HG02642 (cell line): ENCODE data around the gene CD248.
A peak's percentile ranks its signal among the peaks of the same experiment; 100 is the strongest.

Experiments
- ATAC-seq: cut with Tn5 transposase; IDR thresholded peaks from one replicate; pipeline ENCODE4 v1.9.1; 2021; ENCODE audit warnings: mild to moderate bottlenecking; ENCODE audit not compliant: unreplicated experiment, poor library complexity

Gene CD248

DNA sequence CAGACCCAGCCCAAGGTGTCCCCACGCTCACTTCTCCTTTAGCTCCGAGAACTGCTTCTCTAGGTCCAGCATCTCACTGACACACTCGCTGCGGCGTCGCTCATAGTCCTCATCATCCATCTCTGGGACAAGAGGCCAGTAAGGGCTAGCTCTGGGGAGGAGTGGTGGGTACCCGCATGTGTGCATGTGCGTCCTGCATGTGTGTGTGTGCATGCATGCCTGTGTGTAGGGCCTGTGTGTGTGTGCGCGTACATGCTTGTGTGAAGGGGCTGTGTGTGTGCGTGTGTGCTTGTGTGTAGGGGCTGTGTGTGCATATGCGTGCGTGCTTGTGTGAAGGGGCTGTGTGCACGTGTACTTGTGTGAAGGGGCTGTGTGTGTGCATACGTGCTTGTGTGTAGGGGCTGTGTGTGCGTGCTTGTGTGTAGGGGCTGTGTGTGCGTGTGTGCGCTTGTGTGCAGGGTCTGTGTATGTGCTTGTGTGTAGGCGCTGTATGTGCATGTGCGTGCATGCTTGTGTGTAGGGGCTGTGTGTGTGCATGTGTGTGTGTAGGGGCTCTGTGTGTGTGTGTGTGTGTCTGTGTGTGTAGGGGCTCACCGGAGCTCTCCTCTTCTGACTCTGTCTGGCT, 24.8 kb upstream of the CD248 start:
- no peak for ATAC-seq

DNA sequence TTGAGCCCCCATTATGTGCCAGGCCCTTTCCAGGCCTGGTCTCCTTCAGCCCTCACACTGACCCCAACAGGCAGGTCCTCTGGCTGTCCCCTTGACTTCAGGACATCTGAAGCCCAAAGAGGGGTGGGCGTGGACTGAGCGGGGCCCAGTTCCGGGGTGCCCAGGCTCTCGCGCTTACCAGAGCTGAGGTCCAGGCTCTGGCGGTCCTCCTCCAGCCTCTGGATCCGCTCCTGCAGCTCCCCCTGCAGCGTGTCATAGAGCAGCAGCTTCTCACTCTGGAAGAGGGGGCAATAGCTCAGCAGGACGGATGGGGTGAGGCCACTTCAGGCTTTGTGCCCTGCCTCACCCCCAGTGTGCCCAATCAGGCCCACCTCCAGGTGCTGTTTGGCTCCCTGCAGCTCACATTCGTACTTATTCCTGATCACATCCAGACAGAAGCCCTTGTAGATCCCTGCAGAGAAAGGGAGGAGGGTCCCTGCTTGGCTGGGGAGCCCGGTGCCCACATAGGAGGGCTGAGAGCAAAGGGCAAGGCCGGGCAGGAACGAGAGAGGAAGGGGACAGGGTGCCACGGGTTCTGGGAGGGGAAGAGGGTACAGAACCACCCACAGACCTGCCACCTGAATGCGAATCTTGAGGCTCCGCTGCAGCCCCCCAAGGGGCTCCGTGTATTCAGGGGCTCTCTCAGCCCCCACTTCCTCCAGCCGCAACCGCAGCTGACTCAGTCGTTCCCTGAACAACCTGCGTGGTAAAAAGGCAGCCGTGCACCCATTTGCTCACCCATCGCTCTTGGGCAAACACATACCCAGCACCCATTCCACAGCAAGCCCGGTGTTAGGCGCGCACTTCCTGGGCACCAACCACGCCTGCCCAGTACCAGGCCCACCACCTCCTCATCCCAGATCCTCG, 24.0 kb upstream of the CD248 start:
- no peak for ATAC-seq

DNA sequence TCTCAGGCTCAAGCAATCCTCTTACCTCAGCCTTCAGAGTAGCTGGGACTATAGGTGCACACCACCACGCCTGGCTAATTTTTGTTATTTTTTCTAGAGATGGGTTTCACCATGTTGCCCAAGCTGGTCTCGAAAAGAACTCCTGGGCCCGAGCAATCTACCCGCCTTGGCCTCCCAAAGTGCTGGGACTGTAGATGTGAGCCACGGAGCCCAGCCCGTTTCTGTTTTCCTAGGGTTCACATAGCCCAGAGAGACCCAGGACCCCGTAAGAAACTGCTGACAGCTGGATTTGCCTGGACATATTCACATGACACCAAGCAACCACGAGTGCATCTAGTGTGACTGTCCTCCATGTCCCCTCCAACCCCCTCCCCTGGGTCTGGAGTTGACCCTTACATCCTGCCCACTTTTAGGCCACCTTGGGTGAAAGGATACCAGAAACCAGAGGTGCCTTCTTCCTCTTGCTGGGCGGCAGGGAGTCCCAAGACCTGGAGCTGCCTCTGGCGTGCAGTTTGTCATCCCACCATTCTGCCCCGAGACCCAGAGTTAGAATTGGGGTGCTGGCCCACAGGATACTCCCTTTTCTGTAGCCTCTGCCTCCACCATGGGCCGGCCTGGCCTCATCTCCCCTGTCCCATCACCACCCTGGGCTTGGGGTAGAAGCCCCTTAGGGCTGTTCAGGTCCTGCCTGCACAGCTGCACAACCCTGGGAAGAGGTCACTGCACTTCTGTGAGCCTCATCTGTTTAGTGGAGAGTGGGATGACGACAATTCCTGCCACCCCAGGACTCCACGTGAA, 23.0 kb upstream of the CD248 start:
- ATAC-seq = no peak

DNA sequence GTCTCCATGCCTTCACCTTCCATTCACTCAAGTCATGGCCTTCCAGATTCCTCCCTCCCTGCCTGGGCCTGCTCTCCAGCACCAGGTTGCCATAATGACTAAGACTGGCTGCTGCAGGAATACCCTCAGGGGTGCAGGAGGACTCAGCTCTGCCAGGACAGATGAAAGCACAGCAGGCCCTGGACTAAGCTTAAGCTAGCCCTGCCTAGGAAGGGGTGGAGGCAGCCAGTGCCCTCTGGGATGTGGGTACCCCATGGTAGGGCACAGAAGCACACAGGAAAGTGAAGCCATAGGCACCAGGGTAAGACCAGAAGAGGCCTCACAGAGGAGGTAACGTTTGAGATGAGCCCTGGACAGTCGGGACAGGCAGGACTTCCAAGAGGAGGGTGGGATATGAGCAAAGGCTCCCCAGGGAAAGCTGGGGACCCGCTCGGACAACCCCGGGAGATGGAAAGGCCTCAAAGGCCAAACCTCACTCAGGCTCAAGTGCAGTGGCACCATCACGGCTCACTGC, 22.4 kb upstream of the CD248 start:
- no peak for ATAC-seq

DNA sequence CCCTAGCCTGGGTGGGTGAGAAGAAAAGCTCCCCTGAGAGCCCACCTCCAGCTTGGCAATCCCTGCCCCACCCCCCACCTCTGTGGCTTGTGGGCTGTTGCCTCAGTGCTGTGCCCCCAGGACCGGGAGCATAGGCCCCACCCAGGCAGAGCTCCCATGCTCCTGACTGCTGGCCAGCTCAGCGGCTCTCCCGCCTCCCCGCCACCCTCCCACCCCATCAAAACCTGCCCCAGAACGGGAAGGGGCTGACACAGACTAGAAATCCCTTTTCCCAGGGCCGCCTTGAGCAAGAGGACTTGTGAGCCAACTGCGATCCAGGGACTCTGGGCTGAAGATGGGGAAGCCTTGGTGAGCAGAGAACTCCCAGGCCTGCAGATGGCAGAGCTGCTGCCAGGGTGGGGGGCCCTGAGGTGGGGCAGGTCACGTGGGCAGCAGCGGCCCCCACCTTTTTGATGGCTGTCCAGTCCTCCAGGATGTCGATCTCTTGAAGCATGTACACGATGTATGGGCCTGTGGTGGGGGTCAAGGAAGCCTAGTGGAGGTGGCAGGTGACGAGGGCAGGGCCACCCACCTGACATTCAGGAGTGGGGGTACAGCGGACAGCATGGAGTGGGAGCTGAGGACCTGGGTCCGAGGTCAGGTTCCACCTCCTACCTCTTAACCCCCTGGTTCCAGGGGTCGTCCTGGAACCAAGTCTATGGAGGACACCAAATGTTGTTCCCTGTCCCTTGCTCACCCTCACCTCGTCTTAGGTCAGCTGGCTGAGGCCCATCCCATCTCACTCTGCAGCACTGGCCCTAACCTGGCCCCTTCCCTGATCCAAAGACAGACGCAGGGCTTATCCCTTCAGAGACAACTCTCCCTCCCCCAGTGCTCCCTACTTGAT, 21.7 kb upstream of the CD248 start:
- no peak for ATAC-seq

DNA sequence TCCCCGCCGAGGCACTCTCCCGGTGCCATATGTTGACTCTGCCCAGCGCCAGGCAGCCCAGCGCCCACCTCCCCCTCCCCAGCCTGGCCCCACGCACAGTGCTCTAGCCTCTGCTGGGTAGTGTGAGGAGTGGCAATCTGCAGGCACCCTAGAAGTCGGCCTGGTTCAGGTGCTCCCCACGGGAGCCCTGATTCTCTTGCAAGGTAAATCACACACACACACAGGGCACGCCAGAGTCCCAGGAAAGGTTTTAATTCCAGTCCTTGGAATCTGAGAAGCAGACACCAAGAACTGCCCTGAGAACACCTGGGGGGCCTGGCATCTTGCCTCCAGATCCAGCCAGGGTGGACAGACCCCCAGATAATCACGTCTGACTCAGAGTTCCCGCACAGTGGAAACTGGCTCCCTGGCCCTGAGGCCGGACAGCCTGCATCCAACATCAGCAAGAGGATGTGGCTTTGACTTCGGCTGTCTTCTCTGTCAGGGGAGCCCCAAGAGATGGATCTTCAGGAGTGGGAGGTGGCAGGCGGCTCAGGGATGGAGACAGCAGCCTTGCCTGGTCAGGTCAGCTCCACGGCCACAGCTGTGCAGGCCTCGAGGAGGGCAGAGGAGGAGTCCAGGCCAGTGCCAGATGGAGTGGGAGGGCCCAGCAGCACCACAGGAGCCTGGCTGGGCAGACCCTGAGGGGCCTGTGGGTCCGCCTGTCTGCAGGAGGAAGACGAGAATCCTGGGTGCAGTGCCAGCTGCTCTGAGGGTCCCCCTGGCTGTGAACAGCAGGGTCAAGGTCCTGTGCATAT, 20.5 kb upstream of the CD248 start:
- ATAC-seq = no peak

DNA sequence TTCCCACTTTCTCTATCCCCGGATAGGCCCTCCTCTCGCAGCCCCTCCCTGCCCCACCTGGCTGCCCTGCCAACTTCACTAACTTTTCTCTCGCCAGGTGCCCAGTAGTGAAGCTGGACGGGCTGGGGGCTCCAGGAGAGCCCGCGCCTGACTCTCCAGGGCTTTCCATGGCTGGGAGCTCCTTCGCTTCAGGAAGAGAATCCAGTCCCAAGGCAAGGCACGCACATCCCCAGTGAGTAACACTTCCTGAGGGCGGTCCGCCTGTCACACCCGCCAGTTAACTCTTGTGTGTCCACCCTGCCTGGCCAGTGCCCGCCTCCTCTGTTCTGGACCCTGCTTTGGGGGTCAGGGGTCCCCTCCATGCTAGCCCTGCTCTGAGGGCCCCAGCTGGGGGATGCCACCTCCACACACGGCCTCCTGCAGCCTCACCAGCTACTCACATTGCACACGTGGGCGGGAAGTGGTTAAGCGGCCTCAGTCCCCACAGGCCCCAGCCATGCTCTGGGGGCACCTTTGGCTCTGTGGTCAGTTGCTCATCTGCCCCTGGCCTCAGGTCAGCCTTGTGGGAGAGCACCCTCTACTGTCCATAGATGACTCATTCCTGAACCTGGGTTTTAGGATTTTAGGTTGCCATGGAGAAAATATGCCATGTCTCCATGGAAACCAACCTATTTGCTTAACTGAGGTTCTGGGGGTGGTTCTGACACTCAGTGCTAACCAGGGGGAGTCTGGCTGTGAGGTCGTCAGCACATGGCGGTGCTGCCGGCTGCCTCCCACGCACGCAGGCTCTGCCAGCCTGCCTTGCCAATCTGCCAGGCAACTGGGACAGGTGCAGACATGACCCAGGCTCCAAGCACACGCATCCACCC, 19.6 kb upstream of the CD248 start, which contains the start of gene RIN1:
Gene RIN1, minus strand, starts transcription at position 201 of the 869 bp plus-strand sequence. Its CDS starts 32 bp downstream, at position 169.
- ATAC-seq = peak; percentile 49

DNA sequence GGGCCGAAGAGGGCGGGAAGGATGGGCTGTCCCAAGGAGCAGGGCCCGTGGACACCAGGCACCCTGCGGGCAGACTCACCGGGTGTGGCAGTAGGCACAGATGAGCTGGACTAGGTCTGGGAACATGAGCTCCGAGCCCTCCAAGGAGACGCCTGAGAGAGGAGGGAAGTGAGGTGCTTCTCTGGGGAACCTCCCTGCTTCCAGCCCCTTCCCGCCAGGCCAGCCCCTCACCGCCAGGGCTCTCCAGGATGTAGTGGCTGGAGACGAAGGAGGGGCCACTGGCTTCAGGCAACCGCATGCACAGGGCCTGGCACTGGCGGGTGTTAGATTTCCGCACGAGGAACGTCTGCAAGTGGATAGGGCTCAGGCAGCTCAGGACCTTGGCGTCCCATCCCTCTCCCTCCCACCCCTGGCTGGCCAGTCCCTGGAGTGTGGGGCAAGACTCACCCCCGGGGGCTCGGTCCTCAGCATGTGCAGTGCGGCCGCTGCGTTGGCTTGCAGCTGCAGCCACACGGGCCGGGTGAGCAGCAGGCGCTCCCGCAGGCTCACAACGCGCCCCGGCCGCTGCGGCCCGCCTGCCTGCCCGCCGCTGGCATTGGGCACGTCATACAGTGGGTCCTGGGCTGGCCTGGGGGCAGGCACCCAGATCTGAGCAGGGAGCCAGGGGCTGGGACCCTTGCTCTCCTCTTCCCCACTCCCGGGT, 18.8 kb upstream of the CD248 start:
- no peak for ATAC-seq

DNA sequence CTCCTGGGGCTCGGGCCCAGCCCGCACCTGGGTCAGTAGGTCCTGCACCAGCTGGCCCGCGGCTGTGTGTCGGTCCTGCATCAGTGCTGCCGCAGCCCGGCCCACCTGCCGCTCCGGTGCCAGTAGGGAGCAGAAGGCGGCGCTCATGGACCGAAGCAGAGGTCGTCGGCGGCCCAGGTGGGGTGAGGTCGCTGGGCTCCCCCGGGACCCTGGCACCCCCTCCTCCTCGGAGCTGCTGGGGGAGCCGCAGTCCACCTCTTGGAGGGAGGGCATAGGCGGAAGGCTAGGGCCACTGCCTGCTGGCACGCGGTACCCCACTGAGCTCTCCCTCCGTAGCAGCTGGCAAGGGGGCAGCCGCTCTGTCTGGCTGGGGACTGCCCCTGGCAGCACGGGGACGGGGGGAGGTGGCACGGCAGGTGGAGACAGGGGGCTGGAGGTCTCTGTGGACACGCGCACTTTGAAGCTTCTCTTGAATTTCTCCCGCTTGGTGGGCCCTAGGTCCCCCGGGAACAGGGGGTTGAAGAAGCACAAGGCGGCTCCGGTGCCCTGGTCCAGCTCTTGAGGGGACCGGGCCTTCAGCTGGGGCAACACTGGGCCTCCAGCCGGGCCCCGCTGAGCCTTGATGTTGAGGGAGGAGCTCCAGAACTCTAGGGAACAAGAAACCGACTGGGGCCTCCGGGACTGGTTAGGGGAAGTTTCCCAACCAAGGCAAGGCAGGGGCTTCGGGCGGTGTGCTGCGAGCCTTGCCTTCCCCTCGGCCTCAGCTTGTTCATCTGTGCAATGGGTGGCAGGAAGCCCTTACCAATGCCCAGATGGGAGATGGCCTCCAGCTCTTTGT, 18.0 kb upstream of the CD248 start:
- no peak for ATAC-seq

DNA sequence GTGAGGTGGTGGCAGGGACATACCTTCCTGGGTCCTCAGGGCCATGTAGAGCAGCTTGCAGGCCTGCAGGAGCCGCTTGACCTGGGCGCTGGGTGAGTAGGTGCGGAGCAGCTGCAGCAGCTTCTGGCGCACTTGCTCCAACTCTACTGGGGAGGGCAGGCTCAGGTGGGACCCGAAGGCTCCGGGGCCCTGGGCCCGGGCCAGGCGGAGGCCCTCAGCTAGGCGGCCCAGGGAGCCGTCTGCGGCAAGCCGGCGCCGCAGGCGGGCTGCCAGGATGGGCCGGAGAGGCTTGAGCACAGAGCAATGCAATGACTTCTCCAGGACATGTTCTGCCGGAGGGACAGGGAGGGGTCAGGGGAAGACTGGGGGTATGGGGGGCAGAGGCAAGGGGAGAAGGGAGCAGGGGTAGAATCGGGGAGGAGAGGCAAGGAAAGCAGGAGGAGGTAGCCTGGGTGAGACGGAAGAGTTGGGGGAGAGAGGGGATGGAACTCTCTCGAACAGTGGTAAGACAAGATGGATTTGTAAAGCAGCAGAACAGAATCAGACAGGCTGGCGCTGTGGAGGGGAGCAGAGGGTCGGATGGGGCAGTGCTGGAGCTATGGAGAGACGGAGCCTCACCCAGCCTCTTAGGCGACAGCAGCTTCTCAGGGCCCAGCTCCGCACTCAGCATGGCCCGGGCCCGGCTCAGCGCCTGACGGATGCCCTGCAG, 17.2 kb upstream of the CD248 start:
- ATAC-seq = no peak

DNA sequence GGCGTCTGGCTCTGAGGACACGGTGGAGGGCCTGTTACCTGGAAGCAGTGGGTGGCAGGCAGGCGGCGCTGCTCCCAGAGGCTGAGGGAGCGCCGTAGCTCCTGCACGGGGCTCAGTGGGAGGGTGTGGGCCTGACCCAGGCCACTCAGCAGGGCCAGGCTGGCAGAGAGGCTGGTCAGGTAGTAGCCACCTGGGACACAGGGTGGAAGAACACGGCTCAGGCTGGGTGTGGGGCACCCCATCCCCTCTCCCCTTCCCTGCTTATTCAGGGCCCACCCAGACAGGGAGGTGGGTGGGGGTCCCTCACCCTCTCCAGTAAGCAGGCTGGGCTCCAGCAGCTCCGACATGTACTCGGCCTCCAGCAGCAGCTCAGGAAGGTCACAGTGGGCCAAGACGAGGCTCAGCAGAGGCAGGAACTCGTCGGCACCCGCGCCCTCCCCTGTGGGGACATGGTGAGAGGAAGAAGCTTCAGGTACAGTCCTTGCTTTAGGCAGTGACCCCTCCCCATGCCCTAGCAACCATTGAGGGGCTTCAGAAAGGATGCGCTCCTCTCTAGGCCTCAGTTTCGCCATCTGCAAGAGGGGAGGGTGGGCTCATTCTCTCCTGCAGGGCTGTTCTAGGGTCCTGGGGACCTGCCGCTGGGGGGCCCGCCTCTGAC, 16.5 kb upstream of the CD248 start:
- no peak for ATAC-seq

DNA sequence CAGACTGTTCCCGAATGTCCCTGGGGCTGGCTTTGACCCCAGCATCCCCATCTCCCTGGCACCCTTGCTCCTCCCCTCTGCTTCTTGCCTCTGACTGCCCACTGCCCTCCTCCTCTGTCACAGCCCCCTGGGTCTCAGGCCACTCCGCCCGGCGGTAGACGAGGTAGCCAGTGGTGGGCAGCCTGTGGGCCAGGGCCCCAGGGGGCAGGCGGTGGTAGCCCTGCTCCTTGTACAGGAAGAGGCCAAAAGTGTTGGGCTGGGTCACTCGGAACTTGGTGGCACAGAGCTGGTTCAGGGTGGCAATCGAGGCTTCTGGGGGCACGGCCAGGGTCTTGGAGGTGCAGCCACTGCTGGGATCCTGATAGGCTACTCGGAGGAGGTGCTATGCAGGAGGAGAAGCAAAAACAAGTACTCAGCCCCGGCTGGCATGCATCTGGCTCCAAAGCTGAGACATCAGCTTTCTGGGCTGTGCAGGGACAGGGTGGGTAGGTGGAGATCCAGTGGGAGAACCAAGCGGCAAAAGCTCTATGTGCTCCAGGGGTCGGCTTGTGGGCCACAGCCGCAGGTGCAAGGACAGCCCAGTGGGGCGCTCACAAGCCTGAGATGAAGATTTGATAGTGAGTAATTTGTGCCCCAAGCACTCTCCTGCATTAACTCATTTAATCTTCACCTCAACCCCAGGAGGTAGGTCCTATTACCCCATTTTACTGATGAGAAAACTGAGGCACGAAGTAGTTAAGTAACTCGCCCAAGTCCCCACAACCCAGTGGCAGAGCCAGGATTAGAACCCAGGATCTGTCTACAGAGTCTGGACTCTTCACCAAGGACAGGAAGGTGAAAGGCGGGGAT, 15.8 kb upstream of the CD248 start:
- no peak for ATAC-seq

DNA sequence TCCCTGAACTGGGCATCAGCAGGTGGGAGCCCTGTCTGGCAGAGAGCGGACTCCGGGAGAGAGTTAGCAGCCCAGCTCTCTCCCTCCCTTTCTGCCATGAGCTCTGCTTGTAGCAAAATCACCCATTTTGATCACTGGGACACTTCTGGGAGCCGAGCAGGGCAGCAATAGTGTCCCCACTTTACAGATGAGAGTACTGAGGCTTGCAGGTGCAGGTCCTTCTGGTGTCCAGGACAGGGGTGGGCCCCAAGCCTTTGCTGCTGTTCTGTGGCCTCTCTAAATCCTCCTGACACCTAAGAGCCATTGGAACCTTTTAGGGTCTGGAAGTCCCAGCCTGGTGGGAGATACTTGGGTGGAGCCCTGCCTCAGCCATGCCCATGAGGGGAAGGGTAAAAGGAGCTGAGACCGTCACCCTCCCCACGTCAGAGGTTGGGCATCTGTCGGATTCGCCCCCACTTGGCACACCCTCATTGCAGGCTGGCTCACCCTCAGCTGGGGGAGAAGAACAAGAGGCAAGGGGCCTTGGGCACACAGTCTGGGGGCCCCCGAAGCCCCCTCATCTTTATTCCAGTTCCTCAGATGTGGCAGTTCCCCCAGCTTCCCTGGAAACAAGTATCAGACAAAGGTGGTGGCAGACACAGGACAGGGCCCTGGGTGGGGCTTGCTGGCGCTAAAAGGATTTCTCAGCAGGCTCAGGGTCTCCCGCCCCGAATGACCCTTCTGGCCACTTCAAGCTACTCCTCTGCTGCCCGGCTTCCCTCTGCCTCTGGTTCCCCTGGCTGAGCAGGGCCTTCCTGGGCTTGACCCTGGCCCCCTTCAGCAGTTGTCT, 14.9 kb upstream of the CD248 start:
- no peak for ATAC-seq

DNA sequence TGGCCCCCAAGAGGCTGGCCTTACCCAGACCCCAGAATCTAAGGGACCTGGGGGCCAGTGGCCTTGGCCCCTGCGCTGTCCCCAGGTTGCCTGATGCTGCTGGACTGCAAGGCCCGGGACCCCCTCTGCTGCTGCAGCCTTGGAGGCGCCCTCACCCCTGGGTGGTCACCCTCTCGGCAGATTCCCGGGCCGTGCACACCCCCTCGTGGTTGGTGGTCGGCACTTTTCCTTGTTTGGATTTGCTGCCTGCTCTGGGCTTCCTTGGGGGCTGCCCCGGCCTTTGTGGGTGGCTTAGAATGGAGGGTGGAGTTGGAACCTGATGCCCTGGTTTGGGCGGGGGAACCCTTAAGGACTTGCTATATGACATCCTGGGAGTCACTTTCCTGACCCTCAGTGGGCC, 14.1 kb upstream of the CD248 start:
- ATAC-seq = no peak
